ENCODE data around the gene PRRT1B. TPM values are rescaled to one million over a fixed set of nuclear protein-coding genes. Genes with fewer than 3 reads are reported as not detected.

The PRRT1B gene
- not detected in 2 replicates for total RNA-seq

GRCh38 chr9:131545003-131545785 is at the start of gene PRRT1B:
Gene PRRT1B (plus strand): TSS chr9:131545523. CDS start chr9:131545616, 93 bp downstream.

DNA sequence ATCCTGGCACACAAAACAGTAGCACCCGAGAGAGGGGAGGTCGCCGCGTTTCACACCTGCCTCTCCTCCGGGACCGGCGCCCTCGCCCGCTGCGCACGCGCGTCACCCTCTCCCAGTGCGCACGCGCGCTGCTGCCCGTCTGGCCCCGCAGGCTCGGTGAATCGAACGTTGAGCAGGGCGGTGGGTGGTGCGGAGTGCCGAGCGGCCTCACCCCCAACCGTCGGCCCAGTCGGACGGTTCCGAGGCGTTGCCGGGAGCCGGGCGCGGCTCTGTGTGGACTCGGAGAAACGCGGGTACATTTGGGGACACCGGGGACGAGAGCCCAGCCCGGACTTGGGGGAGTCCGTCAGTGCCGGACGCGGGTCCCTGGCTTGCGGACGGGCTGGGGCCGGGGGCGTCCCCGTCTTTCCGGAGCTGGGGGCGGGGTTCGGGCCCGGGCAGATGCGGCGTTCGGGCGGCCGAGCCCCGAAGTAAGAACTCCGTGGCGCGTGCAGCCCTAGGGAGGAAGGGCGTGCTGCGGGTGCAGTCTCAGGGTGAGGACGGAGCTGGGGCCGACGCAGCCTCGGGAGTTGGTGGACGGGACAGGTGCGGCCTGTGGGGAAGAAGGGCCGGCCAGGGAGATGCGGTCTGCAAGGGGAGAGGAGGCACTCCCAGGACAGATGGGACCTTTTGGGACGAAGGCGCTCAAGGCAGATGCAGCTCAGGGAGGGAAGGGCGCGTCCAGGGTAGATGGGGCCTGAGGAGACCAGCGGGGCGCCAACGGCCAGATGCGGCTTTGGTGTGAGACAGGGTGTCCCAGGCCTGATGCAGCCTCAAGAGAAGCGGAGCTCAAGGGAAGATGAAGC is 42.3 kb upstream of the PRRT1B start, which contains the start of gene POMT1:
TSS of gene POMT1 (plus strand) at position 138 of the 845 bp plus-strand sequence. CDS start 1,301 bp downstream, outside the sequence.

DNA sequence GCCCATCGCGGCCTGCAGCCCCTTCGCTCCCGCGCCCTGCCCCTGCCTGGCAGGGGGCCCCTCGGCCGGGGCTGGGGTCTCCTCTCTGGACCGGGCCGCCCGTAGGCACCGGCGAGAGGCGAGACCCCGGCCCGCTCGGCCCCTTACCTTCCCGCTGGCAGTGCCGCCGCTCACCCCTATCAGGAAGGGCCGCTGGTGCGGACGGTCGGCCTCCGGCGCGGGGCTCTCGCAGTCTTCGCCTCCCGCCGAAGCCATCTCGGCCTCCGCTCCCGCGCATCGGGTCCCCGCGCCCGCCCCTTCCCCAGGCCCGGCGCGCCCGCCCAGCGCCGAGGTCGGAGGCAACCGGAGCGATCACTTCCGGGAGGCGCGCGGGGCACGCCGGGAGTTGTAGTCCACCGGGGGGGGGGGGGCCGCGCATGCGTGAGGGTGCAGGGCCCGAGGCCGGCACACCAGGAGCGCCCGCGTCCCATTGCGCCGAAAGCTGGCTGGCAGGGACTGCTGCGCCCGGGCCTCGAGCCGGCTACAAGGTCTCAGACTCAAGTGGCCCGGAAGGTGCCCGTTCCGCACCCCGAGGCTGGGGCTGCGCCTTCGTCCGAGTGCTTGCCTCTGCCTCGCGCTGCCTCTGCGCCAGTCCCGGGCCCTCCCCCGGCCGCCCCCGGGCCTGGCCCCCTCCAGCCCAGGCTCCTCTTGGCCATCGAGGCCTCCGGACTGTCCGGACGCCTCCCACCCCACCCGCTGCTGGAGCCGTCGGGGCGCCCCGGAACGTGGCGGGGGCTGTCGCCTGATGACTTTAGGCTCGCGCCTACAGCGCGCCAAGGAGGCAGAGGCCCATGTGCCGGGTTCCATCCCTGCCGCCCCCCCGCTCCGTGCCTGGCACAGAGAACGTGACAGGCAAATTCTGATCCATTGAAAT is 14.1 kb upstream of the PRRT1B start, which contains the start of gene UCK1:
TSS of gene UCK1 (minus strand) at position 344 of the 913 bp plus-strand sequence. CDS start at position 255, 89 bp downstream.

Other genes with a start within 250 kb of the PRRT1B start
- 82.3 and 83.1 TPM in 2 replicates for gene PRRC2B, start 151.4 kb upstream of the PRRT1B start, total RNA-seq
- 16.9 and 29.0 TPM in 2 replicates for gene POMT1, start 42.6 kb upstream of the PRRT1B start, total RNA-seq
- 11.2 and 22.9 TPM in 2 replicates for gene UCK1, start 14.3 kb upstream of the PRRT1B start, total RNA-seq
- gene RAPGEF1, start 194.6 kb downstream of the PRRT1B start, total RNA-seq: 10.1 and 19.7 TPM in 2 replicates

All from airway epithelial cell (primary cell).